Liver (tissue), 9 donors: ENCODE results near the gene MGAT1. TPM values are rescaled to one million over a fixed set of nuclear protein-coding genes. Genes with fewer than 3 reads are reported as not detected.

Source experiments
- DNase-seq: peaks from one replicate; pipeline ENCODE4 v3.0.0-alpha.2; 2017; ENCODE audit warnings: low spot score
- H3K27ac ChIP-seq, 2 donors: one replicate each; pipeline ENCODE4 v1.7.0; 2013; ENCODE audit warnings: inconsistent platforms in 2 of 2, low read length in 2 of 2, control low read depth in 1 of 2, low read depth in 1 of 2, mild to moderate bottlenecking in 1 of 2
- H3K27me3 ChIP-seq, 4 donors: one replicate each; pipeline versions ENCODE4 v1.6.1 to v1.7.0; 2013; ENCODE audit warnings: low read length in 3 of 4, inconsistent platforms in 1 of 4, mild to moderate bottlenecking in 1 of 4, moderate library complexity in 1 of 4; ENCODE audit not compliant: control insufficient read depth in 4 of 4, insufficient read depth in 4 of 4
- H3K36me3 ChIP-seq, 4 donors: one replicate each; pipeline versions ENCODE4 v1.6.1 to v1.7.0; 2013; ENCODE audit warnings: low read length in 3 of 4, mild to moderate bottlenecking in 3 of 4, low read depth in 1 of 4, moderate library complexity in 1 of 4; ENCODE audit not compliant: control insufficient read depth in 4 of 4, insufficient read depth in 3 of 4
- H3K4me1 ChIP-seq, 4 donors: one replicate each; pipeline versions ENCODE4 v1.6.1 to v1.7.0; 2013; ENCODE audit warnings: low read length in 3 of 4, mild to moderate bottlenecking in 3 of 4, moderate library complexity in 1 of 4; ENCODE audit not compliant: control insufficient read depth in 4 of 4, insufficient read depth in 4 of 4
- H3K4me3 ChIP-seq, 3 donors: one replicate each; pipeline versions ENCODE4 v1.6.1 to v1.7.0; 2013; ENCODE audit warnings: low read length in 3 of 3, control low read depth in 1 of 3, low read depth in 1 of 3, mild to moderate bottlenecking in 1 of 3
- H3K9ac ChIP-seq, 2 donors: one replicate each; pipeline ENCODE4 v1.7.0; 2013; ENCODE audit warnings: low read length in 2 of 2, mild to moderate bottlenecking in 2 of 2, moderate library complexity in 2 of 2, control low read depth in 1 of 2, low read depth in 1 of 2
- H3K9me3 ChIP-seq, 4 donors: one replicate each; pipeline versions ENCODE4 v1.6.1 to v1.7.0; 2013; ENCODE audit warnings: low read length in 3 of 4; ENCODE audit not compliant: control insufficient read depth in 4 of 4
- ATF3 ChIP-seq: IDR thresholded peaks from 2 replicates; pipeline ENCODE4 v1.6.1; 2016; ENCODE audit warnings: antibody characterized with exemption
- EGR1 ChIP-seq, 2 donors: IDR thresholded peaks; 2 replicates each; pipeline ENCODE4 v1.6.1; 2016 to 2018; ENCODE audit warnings: antibody characterized with exemption in 2 of 2, low read depth in 2 of 2
- FOXA1 ChIP-seq: IDR thresholded peaks from 2 replicates; pipeline ENCODE4 v1.6.1; 2016; ENCODE audit warnings: antibody characterized with exemption
- FOXA2 ChIP-seq: IDR thresholded peaks from 2 replicates; pipeline ENCODE4 v1.6.1; 2016; ENCODE audit warnings: antibody characterized with exemption
- GABPA ChIP-seq, 2 donors: IDR thresholded peaks in 1 of 2; conservative IDR thresholded peaks in 1 of 2; 2 replicates each; pipeline ENCODE4 v1.6.1; 2016; ENCODE audit warnings: antibody characterized with exemption in 2 of 2, mild to moderate bottlenecking in 1 of 2, moderate library complexity in 1 of 2
- HNF4A ChIP-seq, 2 donors: conservative IDR thresholded peaks; 2 replicates each; pipeline ENCODE4 v1.6.1; 2016; ENCODE audit warnings: antibody characterized with exemption in 2 of 2, mild to moderate bottlenecking in 2 of 2
- HNF4G ChIP-seq: IDR thresholded peaks from 2 replicates; pipeline ENCODE4 v1.6.1; 2016; ENCODE audit warnings: antibody characterized with exemption
- NR2F2 ChIP-seq: IDR thresholded peaks from 2 replicates; pipeline ENCODE4 v1.6.1; 2016; ENCODE audit warnings: antibody characterized with exemption
- RAD21 ChIP-seq, 2 donors: IDR thresholded peaks; 2 replicates each; pipeline ENCODE4 v1.6.1; 2016; ENCODE audit warnings: antibody characterized with exemption in 2 of 2, mild to moderate bottlenecking in 2 of 2
- RXRA ChIP-seq, 2 donors: IDR thresholded peaks; 2 replicates each; pipeline ENCODE4 v1.6.1; 2017 to 2018; ENCODE audit warnings: antibody characterized with exemption in 2 of 2, mild to moderate bottlenecking in 1 of 2
- TAF1 ChIP-seq: conservative IDR thresholded peaks from 2 replicates; pipeline ENCODE4 v1.6.1; 2016; ENCODE audit warnings: antibody characterized with exemption, mild to moderate bottlenecking
- YY1 ChIP-seq: IDR thresholded peaks from 2 replicates; pipeline ENCODE4 v1.6.1; 2016; ENCODE audit warnings: antibody characterized with exemption, mild to moderate bottlenecking
- WGBS: extraction: QIAGEN DNeasy Blood & Tissue Kit; methylation state at CpG from one replicate; pipeline ENCODE4 v1.1.7; 2013; 5-methylcytosine and 5-hydroxymethylcytosine counted together
- polyA plus RNA-seq, 2 donors: library from polyadenylated mRNA; stranded (reverse) in 1 of 2; unstranded in 1 of 2; fragments of 200-250 nt in 1 of 2; fragments of >200 nt in 1 of 2; fragmentation: Nextera tagmentation in 1 of 2; extraction: Ambion mirVana in 1 of 2; gene quantifications; one replicate each; pipeline versions ENCODE4 v1.2.1 to v1.2.3, GENCODE V29; 2013 to 2015
- total RNA-seq, 2 donors: library from RNA; depleted of rRNA; stranded (reverse); fragments of >200 nt; gene quantifications; one replicate each; pipeline ENCODE4 v1.2.3, GENCODE V29; 2014
- TF ChIP-seq, protein P1 (sequence below): fragments of 150-350 bp; IDR thresholded peaks from 2 replicates; pipeline ENCODE4 v1.5.1; 2017; ENCODE audit warnings: improper control_type of control experiment, low read depth, low read length; ENCODE audit not compliant: missing input control
- TF ChIP-seq, protein P2 (sequence below): IDR thresholded peaks from 2 replicates; pipeline ENCODE4 v1.6.1; 2016; ENCODE audit warnings: antibody characterized with exemption, mild to moderate bottlenecking
- donor health status: healthy.
- donor health status: healthy.
- donor health status: healthy.
- donor health status: healthy.
- donor health status: healthy.

The MGAT1 gene
- total and polyA plus RNA-seq, 4 donors, result 73.0 to 125 (median 97.7) TPM

GRCh38 chr5:180823346-180823745 lies 20.7 kb upstream of the MGAT1 start:
- Histone ChIP-seq H3K9ac (no peak overlapping the region), H3K36me3 (no peaks in the 10 kb centered on the region), H3K27me3 (no peaks in the 10 kb centered on the region), H3K9me3 (no peaks in the 10 kb centered on the region), H3K4me1 (peaks cover 0 to 7% (median under 1%) of the 10 kb centered on the region in 4 donors), H3K4me3 (no peak overlapping the region), H3K27ac (no peak overlapping the region)
- WGBS, result 84% methylated on average over 7 of the region's 7 CpGs
- no peak for DNase-seq
- TF ChIP-seq RAD21 (IDR thresholded peaks at IDR 0.05) (no peak), HNF4G (no peak), HNF4A (conservative IDR thresholded peaks at IDR 0.05) (no peak), NR2F2 (no peak), RXRA (IDR thresholded peaks at IDR 0.05) (no peak), EGR1 (IDR thresholded peaks at IDR 0.05; ENCODE audit: low read depth in 2 of 2) (no peak), ATF3 (no peak), FOXA1 (no peak), GABPA (IDR thresholded peaks at IDR 0.05 in 1 of 2, conservative IDR thresholded peaks at IDR 0.05 in 1 of 2) (no peak)
- TF ChIP-seq, protein P1, sequence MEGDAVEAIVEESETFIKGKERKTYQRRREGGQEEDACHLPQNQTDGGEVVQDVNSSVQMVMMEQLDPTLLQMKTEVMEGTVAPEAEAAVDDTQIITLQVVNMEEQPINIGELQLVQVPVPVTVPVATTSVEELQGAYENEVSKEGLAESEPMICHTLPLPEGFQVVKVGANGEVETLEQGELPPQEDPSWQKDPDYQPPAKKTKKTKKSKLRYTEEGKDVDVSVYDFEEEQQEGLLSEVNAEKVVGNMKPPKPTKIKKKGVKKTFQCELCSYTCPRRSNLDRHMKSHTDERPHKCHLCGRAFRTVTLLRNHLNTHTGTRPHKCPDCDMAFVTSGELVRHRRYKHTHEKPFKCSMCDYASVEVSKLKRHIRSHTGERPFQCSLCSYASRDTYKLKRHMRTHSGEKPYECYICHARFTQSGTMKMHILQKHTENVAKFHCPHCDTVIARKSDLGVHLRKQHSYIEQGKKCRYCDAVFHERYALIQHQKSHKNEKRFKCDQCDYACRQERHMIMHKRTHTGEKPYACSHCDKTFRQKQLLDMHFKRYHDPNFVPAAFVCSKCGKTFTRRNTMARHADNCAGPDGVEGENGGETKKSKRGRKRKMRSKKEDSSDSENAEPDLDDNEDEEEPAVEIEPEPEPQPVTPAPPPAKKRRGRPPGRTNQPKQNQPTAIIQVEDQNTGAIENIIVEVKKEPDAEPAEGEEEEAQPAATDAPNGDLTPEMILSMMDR, result no peak

DNA sequence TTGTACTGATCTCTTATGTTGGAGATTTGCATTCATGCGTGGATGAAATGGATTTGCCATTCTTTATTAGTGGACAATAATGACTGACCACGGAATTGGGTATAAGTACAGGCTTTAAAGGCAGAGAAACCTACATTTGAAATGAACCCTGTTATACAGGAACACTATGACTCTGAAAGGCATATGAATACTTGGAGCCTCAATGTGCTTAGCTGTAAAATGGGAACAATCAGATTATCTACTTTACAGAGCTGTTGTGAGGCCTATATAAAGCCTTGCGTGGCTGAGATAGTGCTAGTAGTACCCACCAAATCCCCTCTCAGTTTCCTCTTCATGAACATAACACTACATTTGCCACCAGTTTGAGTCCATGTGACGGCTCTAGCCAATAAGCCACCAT lies 18.9 kb upstream of the MGAT1 start:
- Histone ChIP-seq H3K27ac (peak overlapping the region in 1 of 2 donors; percentile 68), H3K9me3 (no peaks in the 10 kb centered on the region), H3K36me3 (no peaks in the 10 kb centered on the region), H3K4me3 (no peak overlapping the region), H3K27me3 (no peaks in the 10 kb centered on the region), H3K9ac (no peak overlapping the region), H3K4me1 (peaks cover 0 to 7% (median under 1%) of the 10 kb centered on the region in 4 donors)
- DNase-seq, result no peak
- 89% methylated on average over 4 of the region's 4 CpGs for WGBS
- TF ChIP-seq NR2F2 (no peak), YY1 (no peak), RXRA (IDR thresholded peaks at IDR 0.05) (no peak), FOXA2 (no peak), HNF4A (conservative IDR thresholded peaks at IDR 0.05) (no peak), HNF4G (no peak), TAF1 (no peak)
- TF ChIP-seq, protein P2, sequence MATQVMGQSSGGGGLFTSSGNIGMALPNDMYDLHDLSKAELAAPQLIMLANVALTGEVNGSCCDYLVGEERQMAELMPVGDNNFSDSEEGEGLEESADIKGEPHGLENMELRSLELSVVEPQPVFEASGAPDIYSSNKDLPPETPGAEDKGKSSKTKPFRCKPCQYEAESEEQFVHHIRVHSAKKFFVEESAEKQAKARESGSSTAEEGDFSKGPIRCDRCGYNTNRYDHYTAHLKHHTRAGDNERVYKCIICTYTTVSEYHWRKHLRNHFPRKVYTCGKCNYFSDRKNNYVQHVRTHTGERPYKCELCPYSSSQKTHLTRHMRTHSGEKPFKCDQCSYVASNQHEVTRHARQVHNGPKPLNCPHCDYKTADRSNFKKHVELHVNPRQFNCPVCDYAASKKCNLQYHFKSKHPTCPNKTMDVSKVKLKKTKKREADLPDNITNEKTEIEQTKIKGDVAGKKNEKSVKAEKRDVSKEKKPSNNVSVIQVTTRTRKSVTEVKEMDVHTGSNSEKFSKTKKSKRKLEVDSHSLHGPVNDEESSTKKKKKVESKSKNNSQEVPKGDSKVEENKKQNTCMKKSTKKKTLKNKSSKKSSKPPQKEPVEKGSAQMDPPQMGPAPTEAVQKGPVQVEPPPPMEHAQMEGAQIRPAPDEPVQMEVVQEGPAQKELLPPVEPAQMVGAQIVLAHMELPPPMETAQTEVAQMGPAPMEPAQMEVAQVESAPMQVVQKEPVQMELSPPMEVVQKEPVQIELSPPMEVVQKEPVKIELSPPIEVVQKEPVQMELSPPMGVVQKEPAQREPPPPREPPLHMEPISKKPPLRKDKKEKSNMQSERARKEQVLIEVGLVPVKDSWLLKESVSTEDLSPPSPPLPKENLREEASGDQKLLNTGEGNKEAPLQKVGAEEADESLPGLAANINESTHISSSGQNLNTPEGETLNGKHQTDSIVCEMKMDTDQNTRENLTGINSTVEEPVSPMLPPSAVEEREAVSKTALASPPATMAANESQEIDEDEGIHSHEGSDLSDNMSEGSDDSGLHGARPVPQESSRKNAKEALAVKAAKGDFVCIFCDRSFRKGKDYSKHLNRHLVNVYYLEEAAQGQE, result no peak
